ENCODE measurements around the gene CSF3.
"Not testable (repeated sequence)": the region's sequence is repeated elsewhere in the genome, so short reads cannot be mapped to it uniquely, and the experiment has no call there.

GRCh38 chr17:40010946-40011500 is 4.2 kb upstream of the CSF3 start:
- not testable (repeated sequence) for TF ChIP-seq CTCF (conservative IDR thresholded peaks at IDR 0.05; ENCODE audit: low read length); EZH2phosphoT487 (IDR thresholded peaks at IDR 0.05; ENCODE audit: borderline replicate concordance, low read depth, low read length)
